Left hindlimb (tissue), 1 donor: ENCODE data around the gene PNMA8C.

Experiments used
- DNase-seq: peaks from one replicate; pipeline ENCODE4 v3.0.0-alpha.2; 2018

Gene PNMA8C

GRCh38 chr19:46428239-46429135 lies at the start of gene PNMA8C:
PNMA8C (minus strand) TSS chr19:46428936; CDS start chr19:46428359, 577 bp downstream.
- peak; percentile 84 for DNase-seq

GRCh38 chr19:46475986-46476385 lies 47.2 kb upstream of the PNMA8C start:
- no peak for DNase-seq

GRCh38 chr19:46474211-46474610 lies 45.5 kb upstream of the PNMA8C start:
- DNase-seq: no peak

GRCh38 chr19:46472592-46472991 lies 43.9 kb upstream of the PNMA8C start:
- peak; percentile 17 for DNase-seq

GRCh38 chr19:46471811-46472543 lies 43.2 kb upstream of the PNMA8C start:
- peak; percentile 18 for DNase-seq

GRCh38 chr19:46471116-46471733 lies 42.5 kb upstream of the PNMA8C start, which contains the start of gene PNMA8A:
PNMA8A (minus strand) TSS chr19:46471563; CDS start chr19:46471035, 528 bp downstream.
- DNase-seq: peak; percentile 92

- DNase-seq: peak; percentile 15
These were observed 41.6 kb upstream of the PNMA8C start for GRCh38 chr19:46470376-46470775.

- DNase-seq: no peak
These were observed 40.9 kb upstream of the PNMA8C start for GRCh38 chr19:46469541-46470185.

- peak; percentile 66 for DNase-seq
These were observed 37.9 kb upstream of the PNMA8C start for GRCh38 chr19:46466536-46467196.

- no peak for DNase-seq
These were observed 34.8 kb upstream of the PNMA8C start for GRCh38 chr19:46463516-46463915.

- DNase-seq: no peak
These were observed 32.8 kb upstream of the PNMA8C start for GRCh38 chr19:46461537-46461936.

- no peak for DNase-seq
These were observed 32.2 kb upstream of the PNMA8C start for GRCh38 chr19:46460981-46461380.

- no peak for DNase-seq
These were observed 31.3 kb upstream of the PNMA8C start for GRCh38 chr19:46460055-46460454.

GRCh38 chr19:46456930-46457329 lies 28.2 kb upstream of the PNMA8C start:
- no peak for DNase-seq

- no peak for DNase-seq
These were observed 25.5 kb upstream of the PNMA8C start for GRCh38 chr19:46454244-46454643.

GRCh38 chr19:46453661-46454060 lies 24.9 kb upstream of the PNMA8C start:
- DNase-seq: no peak

- DNase-seq: no peak
These were observed 23.4 kb upstream of the PNMA8C start for GRCh38 chr19:46452186-46452585.

GRCh38 chr19:46451352-46451751 lies 22.6 kb upstream of the PNMA8C start:
- peak; percentile 59 for DNase-seq

GRCh38 chr19:46450737-46451136 lies 22.0 kb upstream of the PNMA8C start:
- no peak for DNase-seq

GRCh38 chr19:46449228-46449627 lies 20.5 kb upstream of the PNMA8C start:
- DNase-seq: no peak

- DNase-seq: no peak
These were observed 19.9 kb upstream of the PNMA8C start for GRCh38 chr19:46448601-46449000.

GRCh38 chr19:46447824-46448223 lies 19.1 kb upstream of the PNMA8C start:
- DNase-seq: peak; percentile 66
